HG02798 (cell line): ENCODE measurements around the gene CH25H.
"Not testable (repeated sequence)": the region's sequence is repeated elsewhere in the genome, so short reads cannot be mapped to it uniquely, and the experiment has no call there.

ENCODE experiments used
- ATAC-seq: cut with Tn5 transposase; IDR thresholded peaks from one replicate; pipeline ENCODE4 v1.9.1; 2021; ENCODE audit warnings: mild to moderate bottlenecking; ENCODE audit not compliant: unreplicated experiment, poor library complexity

CH25H gene

DNA sequence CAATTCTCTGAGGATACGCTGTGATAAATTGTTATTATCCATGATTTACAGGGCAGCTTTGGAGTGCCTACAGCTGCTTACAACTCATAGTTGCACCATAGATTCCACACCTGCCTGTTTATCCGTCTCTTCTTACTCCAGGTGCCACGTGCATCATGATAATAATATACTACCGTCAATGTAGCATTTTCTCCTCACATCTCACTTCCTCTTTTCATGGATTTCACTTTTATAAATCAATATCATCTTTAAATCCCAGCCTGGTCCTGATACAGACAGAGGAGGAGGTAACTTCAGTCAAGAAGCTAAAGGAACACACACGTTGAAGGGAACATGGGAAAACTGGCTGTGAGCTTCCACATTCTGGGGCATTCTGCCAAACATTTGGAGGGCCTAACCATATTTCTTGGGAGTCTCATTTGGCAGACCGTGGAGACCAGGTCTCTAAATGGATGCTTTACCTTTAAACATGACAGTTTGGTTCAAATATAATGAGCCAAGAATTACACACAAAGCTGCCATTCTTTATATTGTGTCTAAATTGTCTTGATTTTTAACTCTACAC is 2.4 kb downstream of the CH25H start:
- ATAC-seq: no peak

GRCh38 chr10:89203237-89203636 is 3.9 kb downstream of the CH25H start:
- ATAC-seq: no peak

DNA sequence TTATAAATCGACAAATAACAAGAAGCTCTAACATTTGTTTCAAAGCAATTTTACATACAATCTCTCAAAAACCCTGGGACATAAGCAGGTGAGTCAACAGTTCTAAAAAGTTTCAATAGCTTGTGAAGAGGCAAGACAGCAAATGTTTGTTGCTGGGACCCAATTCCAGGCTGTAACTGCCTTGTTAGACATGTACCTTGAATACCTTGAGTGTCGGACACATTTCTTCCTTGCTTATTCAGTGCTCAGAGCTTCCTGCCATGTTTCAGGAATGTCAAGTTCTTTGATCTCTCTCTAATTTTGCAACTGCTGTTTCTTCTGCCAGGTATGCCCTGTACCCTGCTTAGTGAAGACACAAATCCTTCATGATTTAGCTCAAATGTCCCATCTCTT is 5.1 kb downstream of the CH25H start:
- no peak for ATAC-seq

DNA sequence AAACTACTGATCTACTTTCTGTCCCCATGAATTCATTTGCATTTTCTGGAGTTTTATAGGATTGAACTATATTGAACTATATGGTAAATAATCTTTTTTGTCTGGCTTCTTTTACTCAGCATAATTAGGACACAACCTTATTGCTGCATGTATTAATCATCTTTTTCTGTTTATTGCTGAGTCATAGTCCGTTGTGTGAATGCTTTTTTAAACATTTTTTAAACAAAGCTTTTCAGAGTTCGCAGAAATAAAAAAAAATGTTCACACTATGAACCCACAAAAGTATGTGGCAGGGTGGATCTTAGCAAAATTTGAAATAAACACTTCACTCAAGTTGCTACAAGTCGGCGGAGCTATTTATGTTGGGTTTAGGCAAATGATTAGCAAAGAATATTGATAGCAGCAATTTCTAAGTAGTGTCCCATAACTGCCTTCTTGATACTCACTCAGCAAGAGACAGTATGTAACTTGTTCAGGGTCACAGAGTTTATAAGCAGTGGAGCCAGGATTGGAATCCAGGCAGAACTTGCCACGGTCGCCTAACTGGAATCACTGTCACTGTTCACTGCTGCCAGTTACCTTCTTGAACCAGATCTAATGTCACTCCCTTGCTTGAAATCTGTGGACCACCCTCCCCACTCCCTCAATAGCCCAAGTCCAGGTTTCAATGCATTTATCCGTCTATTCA is 5.6 kb downstream of the CH25H start:
- no peak for ATAC-seq

DNA sequence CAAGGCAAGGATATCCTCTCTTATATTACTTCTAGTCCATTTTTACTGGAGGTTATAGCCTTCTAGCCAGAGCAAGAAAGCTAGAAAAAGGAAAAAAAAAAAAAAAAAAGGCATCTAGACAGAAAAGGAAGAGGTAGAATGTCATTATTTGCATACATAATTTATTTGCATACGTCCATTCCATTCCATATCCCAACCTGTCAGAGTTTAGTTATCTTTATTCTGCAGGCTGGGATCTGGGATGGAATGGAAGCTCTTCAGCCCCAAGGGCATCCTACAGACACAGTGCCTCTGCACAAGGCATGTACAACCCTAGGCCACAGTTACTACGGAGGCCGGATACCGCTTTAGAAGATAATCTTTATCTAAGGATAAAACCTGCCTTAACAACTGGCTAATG is 9.6 kb downstream of the CH25H start:
- ATAC-seq: no peak

DNA sequence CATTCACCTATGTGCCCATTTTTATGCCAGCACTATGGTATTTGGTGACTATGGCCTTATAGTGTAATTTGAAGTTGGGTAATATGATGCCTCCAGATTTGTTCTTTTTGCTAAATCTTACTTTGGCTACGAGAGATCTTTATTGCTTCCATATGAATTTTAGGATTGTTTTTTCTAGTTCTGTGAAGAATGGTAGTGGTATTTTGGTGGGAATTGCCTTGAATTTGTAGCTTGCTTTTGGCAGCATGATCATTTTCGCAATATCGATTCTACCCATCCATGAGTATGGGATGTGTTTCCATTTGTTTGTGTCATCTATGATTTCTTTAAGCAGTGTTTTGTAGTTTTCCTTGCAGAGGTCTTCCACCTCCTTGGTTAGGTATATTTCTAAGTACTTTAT is 15.8 kb downstream of the CH25H start:
- ATAC-seq: not testable (repeated sequence)

- no peak for ATAC-seq
Observed at GRCh38 chr10:89189211-89189734, 17.8 kb downstream of the CH25H start.

- no peak for ATAC-seq
Observed at GRCh38 chr10:89185658-89186057, 21.5 kb downstream of the CH25H start.

GRCh38 chr10:89184638-89185037 is 22.5 kb downstream of the CH25H start:
- no peak for ATAC-seq

DNA sequence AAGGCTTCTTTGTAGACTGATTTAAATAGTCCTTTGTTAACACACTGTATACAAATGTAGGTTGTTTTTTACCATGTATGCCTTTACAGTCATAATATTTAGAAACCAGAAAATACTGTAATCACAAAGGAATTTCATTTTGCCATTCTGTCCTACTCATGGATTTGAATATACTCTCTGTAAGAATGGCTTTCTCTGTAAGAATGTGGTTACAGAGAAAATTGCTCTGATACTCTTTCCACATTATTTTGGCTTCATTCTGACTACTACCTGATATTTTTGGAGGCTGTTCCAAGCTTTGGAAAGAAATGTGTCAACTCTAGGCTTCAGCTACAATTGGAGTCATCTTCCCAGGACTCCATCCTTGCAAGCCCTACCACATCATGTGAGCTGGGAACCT is 23.5 kb downstream of the CH25H start:
- ATAC-seq: no peak

DNA sequence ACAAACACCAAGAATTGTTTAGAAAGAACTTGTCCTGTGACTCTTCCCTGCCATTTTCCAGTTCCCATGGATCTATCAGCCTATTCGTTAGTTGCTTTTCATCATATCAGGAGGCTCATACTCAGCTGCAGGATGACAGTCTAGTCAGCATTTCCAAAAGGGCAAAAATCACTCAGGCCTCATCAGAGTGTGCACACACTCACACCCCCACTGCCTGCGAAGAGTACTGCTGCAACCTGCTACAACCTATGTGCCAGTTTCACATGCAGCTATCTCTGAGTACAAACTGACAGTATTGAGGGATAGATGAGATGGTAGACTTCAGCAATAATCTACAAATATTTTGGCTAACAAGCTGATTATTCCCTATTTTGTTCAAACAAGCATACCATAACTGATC is 24.2 kb downstream of the CH25H start:
- ATAC-seq: no peak

GRCh38 chr10:89175816-89176215 is 31.3 kb downstream of the CH25H start:
- no peak for ATAC-seq

DNA sequence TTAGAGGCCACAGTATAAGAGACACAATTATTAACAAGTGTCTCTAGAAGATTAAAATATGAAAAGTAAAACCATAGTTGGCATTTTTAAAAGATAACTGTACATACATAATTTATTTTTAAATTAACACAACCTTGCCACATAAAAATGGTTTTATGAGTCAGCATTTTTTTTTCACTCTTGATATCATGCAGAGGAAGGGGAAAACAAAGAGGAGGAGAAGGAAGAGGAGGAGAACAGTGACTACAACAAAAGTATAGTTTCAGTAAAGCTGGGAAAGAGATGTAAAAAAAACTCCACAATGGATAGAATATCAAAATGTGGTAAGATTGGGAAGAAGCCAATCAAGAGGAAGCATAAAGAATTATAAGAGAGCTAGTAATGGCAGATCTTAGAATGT is 34.0 kb downstream of the CH25H start:
- ATAC-seq: no peak

- ATAC-seq: no peak
Observed at GRCh38 chr10:89171996-89172395, 35.1 kb downstream of the CH25H start.

GRCh38 chr10:89171263-89171872 is 35.7 kb downstream of the CH25H start:
- ATAC-seq: no peak

DNA sequence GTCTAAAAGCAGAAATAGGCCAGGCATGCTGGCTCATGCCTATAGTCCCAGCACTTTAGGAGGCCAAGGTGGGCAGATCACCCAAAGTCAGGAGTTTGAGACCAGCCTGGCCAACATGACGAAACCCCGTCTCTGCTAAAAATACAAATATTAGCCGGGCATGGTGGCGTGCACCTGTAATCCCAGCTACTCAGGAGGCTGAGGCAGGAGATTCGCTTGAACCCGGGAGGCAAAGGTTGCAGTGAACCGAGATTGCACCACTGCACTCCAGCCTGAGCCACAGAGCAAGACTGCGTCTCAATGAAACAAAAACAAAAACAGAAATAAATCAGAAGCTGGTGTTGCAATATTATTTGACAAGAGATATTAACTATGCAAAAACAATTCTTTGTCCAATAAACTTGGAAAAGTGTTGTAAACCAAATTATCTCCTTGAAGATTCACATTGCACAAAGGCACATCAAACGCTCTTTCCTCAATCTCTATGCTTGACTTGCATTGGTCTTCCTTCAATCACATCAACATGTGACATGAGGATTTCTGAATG is 38.7 kb downstream of the CH25H start:
- ATAC-seq: not testable (repeated sequence)

GRCh38 chr10:89167915-89168314 is 39.2 kb downstream of the CH25H start:
- no peak for ATAC-seq

DNA sequence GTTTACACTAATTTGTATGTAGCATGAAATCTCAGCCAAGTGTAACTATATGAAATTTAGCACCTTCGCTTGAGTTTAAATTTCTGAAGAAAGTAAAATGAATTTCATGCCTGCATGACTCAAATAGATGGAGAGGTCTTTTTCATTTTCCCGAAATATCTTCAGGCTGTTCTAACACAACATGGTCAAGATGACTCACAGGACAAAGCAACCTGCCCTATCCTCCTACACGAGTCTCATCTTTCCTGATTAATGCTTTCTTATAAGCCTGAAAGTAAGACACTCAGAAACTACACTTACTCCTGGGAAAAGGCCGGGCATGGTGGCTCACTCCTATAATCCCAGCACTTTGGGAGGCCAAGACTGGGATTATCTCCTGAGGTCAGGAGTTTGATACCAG is 41.2 kb downstream of the CH25H start:
- ATAC-seq: no peak

- ATAC-seq: no peak
Observed at GRCh38 chr10:89164920-89165319, 42.2 kb downstream of the CH25H start.

- peak; percentile 10 for ATAC-seq
Observed at GRCh38 chr10:89164080-89164479, 43.0 kb downstream of the CH25H start.

GRCh38 chr10:89163265-89163995 is 43.7 kb downstream of the CH25H start:
- peak; percentile 98 for ATAC-seq
